Stimulated activated CD8-positive, alpha-beta memory T cell treated with anti-CD3 and anti-CD28 coated beads, Interleukin-4, amount 100 ng/mL, for 24 hours (primary cell): ENCODE measurements around the gene NLGN1.

ENCODE experiments used
- DNase-seq: peaks from one replicate; pipeline ENCODE4 v3.0.0-alpha.2; 2020; ENCODE audit warnings: low read depth

NLGN1 gene

DNA sequence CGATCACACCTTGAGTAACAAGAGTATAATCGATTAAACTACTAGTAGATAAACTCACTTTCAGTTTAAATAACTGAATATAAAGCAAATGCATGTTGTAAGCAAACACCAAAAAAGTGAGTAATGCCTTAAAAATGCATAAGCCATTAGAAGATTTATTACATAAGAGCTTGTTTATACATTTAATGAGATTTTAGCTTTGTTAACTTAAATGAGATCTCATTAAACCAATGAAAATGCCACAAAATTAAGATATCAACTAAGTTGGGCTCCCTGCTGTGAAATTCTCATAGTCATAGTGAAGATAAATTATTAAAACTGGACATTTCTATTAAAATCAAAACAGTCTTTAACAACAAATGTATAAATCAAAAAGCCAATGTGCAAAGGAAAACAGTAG, 701.2 kb downstream of the NLGN1 start:
- DNase-seq, result no peak

DNA sequence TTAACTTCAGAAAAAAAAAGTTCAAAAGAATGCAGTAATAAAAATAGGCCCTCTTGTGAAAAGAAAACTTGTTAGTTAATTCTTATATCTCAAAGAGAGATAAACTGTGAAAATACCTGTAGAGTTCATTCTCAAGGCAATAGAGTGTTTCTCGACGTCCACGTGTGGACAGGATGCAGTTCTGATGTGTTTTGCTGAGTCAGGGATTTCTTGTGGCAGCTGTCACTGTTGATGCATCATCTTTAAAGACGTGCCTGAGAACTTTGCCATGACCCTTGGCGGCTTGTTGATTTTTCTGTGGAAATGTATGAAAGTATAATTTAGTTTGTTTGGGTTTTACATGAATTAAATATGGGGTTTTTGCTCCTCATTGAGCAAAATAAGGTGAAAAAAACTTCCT, 702.2 kb downstream of the NLGN1 start:
- DNase-seq, result no peak

DNA sequence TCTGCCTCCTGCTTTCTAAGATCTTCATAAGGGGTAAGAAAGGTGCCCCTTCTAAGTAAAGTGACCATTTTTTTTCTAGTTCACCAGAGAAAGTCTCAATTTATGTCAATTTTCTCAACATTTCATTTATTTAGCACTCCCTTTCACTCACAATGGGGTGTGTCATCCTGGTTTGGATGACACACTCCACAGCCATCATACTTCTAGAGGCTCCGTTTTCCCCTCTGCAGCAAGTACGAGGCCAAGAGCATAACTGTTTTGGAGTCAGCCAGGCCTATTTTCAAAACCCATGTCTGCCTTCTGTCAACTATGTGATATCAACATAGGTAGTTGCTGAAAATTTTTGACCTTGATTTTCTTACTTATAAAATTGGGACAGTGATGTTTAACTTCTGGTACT, 703.2 kb downstream of the NLGN1 start:
- no peak for DNase-seq

DNA sequence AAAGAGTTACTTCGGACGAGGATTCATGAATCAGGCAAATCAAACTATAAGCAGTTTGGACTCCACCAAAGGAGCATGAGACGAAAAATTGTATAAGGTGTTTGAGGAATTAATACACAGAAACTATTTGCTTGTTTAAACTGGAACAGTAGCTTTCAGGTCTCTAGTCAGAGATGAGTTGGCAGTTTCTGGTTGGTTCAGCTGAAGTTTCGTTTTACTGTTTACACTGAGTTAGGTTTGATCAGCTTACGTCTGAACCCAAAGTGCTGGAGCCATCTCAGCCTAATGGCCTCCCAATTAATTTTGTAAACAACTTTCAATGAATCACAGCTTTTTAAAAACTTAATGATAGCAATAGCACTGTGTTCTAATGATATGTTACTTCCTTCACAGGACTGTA, 703.7 kb downstream of the NLGN1 start:
- DNase-seq, result no peak

DNA sequence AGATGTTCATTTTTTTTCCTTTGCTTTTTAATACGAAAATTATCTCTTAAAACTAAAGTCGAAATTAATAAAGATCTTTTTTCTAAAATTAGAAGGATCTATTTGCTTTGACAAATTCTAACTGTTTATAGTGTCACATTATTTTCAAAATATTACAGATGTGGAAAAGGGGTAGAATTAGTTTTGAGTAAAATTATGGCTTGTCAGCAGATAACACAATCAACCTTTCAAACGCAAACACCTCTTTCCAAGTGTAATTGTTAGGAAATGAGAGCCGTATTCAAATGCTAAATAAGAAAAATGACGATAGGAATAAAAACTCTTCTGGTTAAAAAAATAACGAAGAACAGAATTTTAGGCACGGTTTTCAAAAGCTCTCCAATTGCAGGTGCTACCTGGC, 704.7 kb downstream of the NLGN1 start:
- no peak for DNase-seq

DNA sequence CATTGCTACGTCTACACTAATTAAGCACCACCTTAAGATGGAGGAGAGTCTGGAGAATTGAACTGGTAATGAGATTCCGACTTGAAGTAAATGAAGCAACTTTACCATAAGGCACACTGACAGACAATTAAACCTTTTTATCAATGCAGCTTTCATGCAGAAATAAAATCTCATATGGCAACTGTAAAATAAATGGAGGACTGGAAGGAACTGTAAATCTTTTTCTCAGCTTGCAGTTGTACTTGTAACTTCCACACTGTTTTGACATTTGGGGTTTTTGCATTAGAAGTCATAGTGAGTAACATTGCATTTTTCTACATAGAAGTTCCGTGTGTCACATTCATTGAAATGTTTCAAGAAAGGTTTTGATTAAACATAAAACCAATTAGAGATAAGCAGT, 705.3 kb downstream of the NLGN1 start:
- no peak for DNase-seq

DNA sequence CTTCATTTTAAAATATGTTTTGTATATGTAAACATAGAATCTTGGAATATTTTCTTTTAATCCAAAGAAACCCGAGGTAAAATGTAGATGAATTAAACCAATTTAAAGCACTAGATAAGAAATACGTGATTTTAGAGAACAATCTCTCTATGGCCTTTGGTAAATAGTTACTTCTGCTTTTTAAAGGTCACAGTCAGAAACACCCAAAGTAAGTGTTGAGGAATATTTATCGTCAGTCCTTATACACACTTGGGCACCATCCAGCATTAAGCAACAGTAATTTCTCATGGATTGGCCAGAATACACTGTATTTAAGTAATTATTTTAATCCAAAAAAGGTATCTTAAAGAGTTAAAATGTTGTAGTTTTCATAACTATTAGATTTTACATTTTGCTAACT, 713.2 kb downstream of the NLGN1 start:
- no peak for DNase-seq

DNA sequence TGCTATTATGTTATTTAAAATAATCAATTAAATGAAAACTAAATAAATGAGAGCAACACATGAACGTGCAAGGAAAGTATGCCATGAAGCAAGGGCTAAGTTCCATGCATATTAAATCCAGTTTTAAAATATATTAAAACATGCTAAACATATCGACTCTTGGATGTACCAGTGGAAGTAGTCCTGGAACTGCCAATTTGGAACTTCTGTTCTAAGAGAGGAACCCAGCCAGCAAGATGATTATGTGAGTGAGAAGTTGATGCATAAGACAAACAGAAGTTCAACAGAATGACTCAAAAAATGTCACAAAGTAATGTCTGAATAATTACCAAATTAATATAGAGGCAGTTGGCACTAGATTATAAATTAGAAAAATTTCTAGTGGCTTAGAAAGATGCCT, 714.2 kb downstream of the NLGN1 start:
- no peak for DNase-seq

DNA sequence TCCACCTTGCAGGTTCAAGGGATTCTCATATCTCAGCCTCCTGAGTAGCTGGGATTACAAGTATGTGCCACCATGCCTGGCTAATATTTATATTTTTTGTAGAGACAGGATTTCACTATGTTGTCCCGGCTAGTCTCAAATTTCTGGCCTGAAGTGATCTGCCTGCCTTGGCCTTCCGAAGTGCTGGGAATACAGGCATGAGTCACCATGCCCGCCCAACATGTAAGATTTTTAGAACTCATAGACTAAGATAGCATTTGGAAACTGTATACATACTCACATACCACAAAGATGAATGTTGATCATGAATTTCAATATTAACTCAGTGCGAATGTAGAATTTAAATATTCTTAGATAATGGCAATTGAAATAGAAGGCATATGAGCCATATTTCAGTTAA, 718.9 kb downstream of the NLGN1 start:
- DNase-seq, result no peak

DNA sequence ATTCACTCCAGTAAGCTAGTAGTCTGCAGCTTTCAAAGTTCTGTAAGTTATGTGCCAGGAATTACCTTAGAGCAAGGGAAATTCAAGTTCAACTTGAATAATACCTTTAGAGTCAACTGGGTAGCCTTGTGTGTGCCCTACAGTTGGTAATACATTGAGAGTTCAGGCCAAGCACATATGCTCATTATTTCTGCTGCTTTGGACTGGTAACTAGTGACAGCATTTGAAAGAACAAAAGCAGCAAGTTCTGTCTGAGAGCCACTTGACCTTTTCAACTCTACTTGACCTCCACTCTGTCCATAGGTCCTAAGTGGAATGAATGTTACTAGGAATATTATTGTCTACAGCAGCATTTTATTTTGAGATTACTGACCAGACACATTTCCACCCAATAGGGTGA, 723.5 kb downstream of the NLGN1 start:
- no peak for DNase-seq

DNA sequence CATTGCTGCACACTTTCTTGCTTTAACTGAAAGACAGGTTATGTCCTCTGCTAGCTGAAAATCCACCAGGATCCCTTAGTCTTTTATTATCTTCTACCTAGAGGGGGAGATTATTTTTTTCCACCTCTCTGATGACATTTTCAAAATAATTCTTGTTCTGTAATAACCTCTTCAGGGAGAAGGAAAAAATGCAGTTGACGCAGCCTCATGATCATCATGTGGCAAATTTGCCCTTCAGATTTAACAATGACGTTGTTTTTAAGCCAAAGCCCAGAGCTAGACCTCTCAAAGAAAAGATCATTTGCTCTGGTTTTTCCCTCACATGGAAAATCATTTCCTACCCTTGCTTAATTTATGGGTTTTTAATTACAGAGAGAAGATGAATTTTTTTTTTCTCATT, 724.9 kb downstream of the NLGN1 start:
- DNase-seq, result no peak

DNA sequence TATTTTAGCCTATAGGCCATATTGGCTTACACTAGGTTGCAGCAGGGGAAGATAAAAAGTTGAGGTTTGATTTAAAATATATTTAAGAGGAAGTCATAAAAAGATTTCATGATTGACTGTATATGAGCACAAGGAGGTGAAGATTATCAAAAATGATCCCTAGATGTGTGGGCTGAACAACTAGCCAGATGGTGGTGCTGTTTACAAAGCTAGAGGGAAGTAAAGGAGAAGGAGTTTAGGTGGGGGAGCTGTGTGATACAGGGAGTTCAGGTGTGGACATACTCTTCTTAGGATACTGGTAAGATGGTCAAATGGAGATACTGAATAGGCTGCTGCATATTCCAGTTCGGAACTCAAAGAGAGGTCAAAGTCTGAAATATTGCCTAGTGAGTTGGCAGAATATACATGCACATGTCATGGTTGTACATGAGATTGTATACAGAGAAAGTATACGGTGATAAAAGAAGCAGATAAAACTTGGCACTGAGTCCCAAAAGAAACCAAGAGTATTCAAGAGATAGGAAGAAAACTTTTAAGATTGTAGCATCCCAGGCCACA, 727.8 kb downstream of the NLGN1 start:
- no peak for DNase-seq

DNA sequence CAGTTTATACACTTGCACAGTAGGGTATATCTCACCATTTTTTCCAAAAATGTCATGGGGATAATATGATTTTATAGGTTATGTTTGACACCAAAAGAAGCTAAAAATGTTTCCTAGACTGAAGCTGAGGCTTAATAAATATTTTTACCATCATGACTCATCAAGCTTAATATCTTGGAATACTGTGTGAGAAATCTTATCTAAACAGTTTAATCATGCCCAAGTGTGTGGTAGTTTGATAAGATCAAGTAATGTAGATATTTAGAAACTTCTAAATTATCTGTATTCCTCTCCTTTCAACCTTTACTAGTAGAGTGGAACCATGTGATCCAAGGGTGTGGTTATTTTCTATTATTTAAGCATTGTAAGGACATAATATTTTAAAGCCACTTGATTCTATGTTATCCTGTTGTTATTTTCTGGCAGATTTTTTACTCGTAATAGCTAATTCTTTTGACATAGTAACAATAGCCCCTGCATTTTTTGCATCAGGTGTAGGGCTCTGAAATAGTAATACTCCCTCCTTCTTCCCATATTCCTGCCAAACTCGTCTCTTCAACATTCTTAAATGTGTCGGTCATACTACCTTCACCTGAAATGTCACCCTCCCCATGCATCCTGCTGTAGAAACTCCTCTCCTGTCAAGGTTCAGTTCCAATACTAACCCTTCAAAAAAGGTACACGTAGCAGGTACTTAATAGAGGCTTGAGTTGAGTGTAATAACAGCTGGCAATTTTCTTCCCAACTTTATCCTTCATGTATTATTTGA, 729.6 kb downstream of the NLGN1 start:
- no peak for DNase-seq

DNA sequence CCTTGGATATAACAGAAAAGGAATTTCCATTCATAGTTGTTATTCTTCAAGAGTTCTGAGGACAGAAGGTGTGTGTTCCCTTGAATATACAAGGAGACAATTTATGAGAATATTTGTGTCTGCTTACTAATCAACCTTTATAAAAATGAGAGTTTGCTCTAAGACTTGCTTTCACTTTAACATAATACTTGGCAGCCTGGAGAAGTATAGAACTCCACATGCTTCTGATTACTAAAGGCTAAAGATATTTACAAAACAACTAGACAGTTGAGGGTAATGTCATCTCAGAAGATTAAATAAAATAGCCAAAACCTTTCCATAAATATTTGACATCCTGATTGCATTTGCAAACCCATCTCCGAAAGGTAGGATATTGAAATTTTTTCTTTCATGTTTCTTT, 734.5 kb downstream of the NLGN1 start:
- DNase-seq, result no peak

DNA sequence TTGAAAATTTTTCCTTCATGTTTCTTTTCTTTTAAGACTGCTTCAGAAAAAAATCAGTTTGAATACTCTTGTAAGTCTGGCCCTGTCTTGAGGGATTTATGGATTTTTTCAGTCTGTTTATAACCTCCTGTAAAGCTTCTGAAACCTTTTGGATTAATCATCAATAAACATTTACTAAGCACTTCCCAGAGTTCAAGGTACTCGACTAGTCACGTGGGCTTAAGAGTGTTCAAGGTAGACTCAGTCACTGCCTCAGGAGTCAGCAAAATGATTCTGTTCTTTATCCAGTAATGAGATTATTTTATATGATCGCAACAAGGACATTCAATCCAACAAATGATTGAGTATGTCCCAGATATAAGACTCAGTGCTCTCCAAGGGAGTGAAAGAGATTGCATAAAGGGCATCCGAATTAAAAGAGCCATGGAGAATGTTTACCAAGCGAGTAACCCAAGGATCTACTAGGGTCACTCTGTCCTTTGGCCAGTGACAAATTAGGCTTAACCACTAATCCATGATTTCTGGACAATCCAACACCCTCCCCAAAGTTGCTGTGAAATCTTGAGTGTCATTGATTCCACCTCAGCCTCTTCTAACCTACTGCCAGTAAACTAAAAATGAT, 735.0 kb downstream of the NLGN1 start:
- DNase-seq, result no peak

DNA sequence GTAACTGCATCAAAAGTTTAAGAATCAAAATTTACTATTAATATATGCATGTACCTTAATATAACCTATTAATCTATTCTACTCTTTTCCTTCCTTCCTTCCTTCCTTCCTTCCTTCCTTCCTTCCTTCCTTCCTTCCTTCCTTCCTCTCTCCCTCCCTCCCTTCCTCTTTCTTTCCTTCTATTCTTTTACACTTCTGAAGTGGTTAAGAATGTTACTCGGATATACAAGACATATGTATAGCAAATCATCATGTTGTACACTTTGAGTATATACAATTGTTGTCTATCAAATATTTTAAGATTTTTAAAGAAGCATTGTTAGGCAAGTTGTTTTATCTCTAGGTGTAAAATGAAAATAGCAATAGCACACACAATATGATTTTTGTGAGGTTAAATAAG, 748.5 kb downstream of the NLGN1 start:
- no peak for DNase-seq

DNA sequence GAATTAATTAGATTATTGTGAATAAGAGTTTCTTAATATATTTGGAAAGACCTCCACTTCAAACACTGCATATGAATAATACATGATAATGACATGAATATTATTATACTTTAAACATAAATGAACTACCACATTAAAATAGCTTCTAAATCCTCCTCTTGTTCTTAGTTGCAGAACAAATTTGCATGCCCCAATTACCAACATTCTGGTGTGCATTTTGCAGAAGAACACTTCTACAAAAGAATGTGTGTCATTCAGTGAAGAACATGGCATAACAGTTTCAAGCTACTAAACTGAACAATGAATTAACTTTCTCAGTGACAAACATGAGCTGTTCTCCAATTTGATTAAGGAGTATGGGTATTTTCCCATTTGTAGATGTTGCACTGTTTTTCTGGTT, 750.3 kb downstream of the NLGN1 start:
- DNase-seq, result no peak

DNA sequence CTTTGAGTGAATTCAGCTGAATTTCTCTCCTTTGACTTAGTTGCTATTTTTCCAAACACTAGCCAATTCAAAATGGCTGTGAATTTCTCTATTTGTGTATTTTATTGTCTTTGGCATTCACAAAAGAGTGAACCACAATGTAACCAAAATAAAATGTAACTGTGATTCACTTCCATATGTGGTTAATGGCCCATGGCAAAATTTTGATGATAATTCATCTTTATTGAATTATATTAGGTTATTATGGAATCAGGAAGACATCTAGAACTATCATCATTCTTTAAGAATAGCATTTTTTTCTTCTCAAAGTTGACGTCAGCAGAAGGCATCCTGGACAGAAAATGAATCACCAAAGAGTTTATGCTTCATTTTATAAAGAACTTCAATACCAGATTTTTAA, 756.3 kb downstream of the NLGN1 start:
- DNase-seq, result no peak

DNA sequence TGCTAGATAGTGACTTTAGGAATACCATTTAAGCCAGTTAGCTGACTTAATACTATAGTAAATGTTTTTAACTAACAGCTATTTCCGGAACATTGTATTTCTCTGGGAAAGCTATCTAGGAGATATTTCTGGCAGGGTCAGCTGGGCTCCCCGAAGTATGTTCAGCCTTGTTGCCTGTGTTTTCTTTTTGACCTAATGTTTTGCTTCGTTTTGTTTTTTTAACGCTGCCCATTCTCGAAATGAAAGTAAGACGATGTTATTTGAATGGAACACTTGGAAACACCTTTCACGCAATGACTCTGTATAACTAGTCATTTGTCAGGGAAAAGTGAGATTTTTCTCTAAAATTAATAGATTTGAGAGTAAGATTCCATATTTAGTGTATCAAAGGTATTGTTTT, 758.7 kb downstream of the NLGN1 start:
- no peak for DNase-seq

DNA sequence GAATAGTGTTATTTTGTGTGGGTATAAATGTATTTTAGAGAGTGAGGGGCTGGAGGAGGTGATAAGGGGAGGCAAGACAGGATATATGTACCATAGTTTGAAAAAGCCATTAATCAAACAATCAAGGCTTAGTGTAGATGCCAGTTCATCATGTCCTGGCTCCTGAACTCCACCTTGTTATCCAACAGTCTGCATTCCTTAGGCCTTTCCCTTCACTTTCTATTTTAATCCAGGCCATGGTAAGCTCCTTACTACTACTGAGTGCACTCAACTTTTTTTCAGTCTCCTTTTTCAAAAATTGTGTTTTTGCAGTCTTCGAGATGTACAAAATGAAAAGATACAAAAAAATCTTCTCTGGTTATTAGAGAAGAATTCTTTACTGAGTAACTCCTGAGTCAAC, 761.1 kb downstream of the NLGN1 start:
- DNase-seq, result no peak

DNA sequence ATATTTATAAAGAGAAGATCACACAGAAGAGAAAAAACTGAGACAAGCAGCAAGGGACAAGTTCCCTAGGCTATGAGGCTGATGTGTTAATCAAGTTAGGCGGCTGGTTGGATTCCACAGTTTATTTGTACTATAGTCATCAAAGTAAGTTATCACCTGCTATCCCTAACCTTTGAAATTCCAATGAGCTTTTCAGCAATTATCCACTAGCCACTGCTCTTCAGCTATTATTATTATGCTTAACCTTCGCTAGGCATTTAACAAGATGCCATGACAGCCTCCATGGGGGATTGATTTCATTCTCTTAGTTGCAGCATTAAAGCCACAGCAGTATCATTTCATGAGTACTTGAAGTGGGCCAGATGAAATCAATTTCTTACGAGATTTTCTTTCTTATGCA, 762.1 kb downstream of the NLGN1 start:
- no peak for DNase-seq

DNA sequence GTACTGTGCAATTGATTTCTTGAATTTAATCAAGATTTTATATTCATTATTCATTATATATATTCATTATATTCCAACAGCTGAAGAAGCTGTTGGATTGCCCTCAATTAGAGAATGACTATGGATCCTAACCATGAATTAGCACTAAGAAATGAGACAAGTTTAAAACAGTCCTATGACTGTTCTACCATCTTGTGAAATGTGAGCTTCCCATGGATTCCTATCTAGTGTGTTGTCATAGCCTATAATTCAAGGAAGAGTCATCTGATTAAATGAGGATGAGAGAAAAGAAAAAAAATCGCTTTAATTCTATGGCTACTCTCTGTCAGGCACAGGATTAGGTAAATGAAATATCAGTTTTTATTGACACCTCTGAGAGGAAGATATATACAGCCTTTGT, 765.0 kb downstream of the NLGN1 start:
- DNase-seq, result no peak

DNA sequence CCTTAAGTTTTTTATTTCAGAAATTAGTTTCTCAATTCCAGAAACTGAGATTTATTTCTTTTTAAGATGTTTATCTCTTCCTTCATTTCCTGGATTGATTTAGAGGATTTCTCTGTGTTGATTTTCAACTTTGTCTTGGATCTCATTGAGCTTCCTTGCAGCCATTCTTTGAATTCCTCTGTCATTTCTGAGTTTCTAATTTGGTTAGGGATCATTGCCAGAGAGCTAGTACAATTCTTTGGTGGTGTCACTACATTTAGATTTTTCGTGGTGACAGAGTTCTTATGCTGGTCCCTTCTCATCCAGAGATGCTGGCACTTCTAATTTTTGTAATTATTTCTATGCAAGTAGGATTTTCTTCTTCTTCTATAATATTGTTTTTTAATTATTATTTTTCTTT, 770.5 kb downstream of the NLGN1 start:
- no peak for DNase-seq
